K562 (cell line): Measurements from ENCODE around the gene SOX18. TPM values are rescaled to one million over a fixed set of nuclear protein-coding genes. Genes with fewer than 3 reads are reported as not detected.

Experiments used
- AFF1 ChIP-seq, 2 experiments: fragments of 450-650 bp; IDR thresholded peaks; 2 replicates each; pipeline ENCODE4 v1.6.1; 2018; ENCODE audit warnings: mild to moderate bottlenecking in 2 of 2, low read depth in 1 of 2; ENCODE audit not compliant: partially characterized antibody in 2 of 2
- ARID2 ChIP-seq: fragments of 450-650 bp; IDR thresholded peaks from 2 replicates; pipeline ENCODE4 v1.6.1; 2017; ENCODE audit warnings: antibody characterized with exemption, mild to moderate bottlenecking
- CTCF ChIP-seq, 3 experiments: IDR thresholded peaks in 2 of 3; conservative IDR thresholded peaks in 1 of 3; 2 replicates each; pipeline ENCODE4 v1.5.1; 2011 to 2012; ENCODE audit warnings: low read length in 3 of 3, mild to moderate bottlenecking in 3 of 3, control low read depth in 2 of 3, improper control_type of control experiment in 1 of 3, inconsistent platforms in 1 of 3, low read depth in 1 of 3, mixed read lengths in 1 of 3, moderate library complexity in 1 of 3; ENCODE audit not compliant: insufficient read depth in 2 of 3
- ELF2 ChIP-seq: fragments of 250-450 bp; sonication (Bioruptor Pico); IDR thresholded peaks from 2 replicates; pipeline ENCODE4 v1.5.0; 2021; ENCODE audit warnings: mild to moderate bottlenecking
- FOXK2 ChIP-seq, 2 experiments: fragments of 450-650 bp; IDR thresholded peaks in 1 of 2; conservative IDR thresholded peaks in 1 of 2; 2 replicates each; pipeline ENCODE4 v1.6.1; 2016; ENCODE audit warnings: low read depth in 2 of 2, mild to moderate bottlenecking in 1 of 2
- HDAC2 ChIP-seq: fragments of 450-650 bp; IDR thresholded peaks from 2 replicates; pipeline ENCODE4 v1.6.1; 2016; ENCODE audit warnings: mild to moderate bottlenecking
- ILF3 ChIP-seq: fragments of 450-650 bp; IDR thresholded peaks from 2 replicates; pipeline ENCODE4 v1.6.1; 2018; ENCODE audit warnings: antibody characterized with exemption, mild to moderate bottlenecking, moderate library complexity, borderline replicate concordance
- KLF13 ChIP-seq: fragments of 450-650 bp; IDR thresholded peaks from 2 replicates; pipeline ENCODE4 v1.6.1; 2016; ENCODE audit warnings: missing genetic modification characterization, low read depth, mild to moderate bottlenecking, missing compliant biosample characterization, moderate library complexity, borderline replicate concordance
- NFATC3 ChIP-seq: fragments of 450-650 bp; IDR thresholded peaks from 2 replicates; pipeline ENCODE4 v1.6.1; 2017; ENCODE audit warnings: mild to moderate bottlenecking
- POLR3A ChIP-seq: IDR thresholded peaks from 2 replicates; pipeline ENCODE4 v1.6.1; 2011; ENCODE audit warnings: borderline replicate concordance, mild to moderate bottlenecking, moderate library complexity; ENCODE audit not compliant: insufficient read length, insufficient read depth; ENCODE audit errors: extremely low read depth
- RCOR1 ChIP-seq, 2 experiments: IDR thresholded peaks; 2 replicates each; pipeline ENCODE4 v1.6.1; 2012; ENCODE audit warnings: low read depth in 2 of 2, low read length in 2 of 2, borderline replicate concordance in 1 of 2, improper control_type of control experiment in 1 of 2
- RFX1 ChIP-seq: fragments of 450-650 bp; IDR thresholded peaks from 2 replicates; pipeline ENCODE4 v1.6.1; 2016; ENCODE audit warnings: mild to moderate bottlenecking, moderate library complexity
- SMAD4 ChIP-seq: fragments of 250-450 bp; sonication (Bioruptor Pico); conservative IDR thresholded peaks from 2 replicates; pipeline ENCODE4 v1.8.0; 2021; ENCODE audit warnings: inconsistent platforms, mild to moderate bottlenecking, moderate library complexity
- TOE1 ChIP-seq, 2 experiments: fragments of 450-650 bp in 1 of 2; sonication (generic) in 1 of 2; formaldehyde crosslinking in 1 of 2; IDR thresholded peaks; 2 replicates each; pipeline versions ENCODE4 v1.7.1 to v1.8.0; 2016 to 2022; ENCODE audit warnings: borderline replicate concordance in 2 of 2, mild to moderate bottlenecking in 2 of 2, antibody characterized with exemption in 1 of 2, inconsistent platforms in 1 of 2, low read depth in 1 of 2, missing genetic modification reagents in 1 of 2, moderate library complexity in 1 of 2
- XRCC5 ChIP-seq: fragments of 200-400 bp; formaldehyde crosslinking; IDR thresholded peaks from 2 replicates; pipeline ENCODE4 v1.6.1; 2017; ENCODE audit warnings: low read depth, mild to moderate bottlenecking, low read length
- polyA plus RNA-seq, 8 experiments: library from polyadenylated mRNA; depleted of rRNA in 4 of 8; stranded (reverse) in 5 of 8; unstranded in 3 of 8; fragments of >200 nt; fragmentation: Nextera tagmentation in 2 of 8; fragmentation: Illumina TruSeq in 1 of 8; extraction: Ambion mirVana in 2 of 8; extraction: Trizol in 1 of 8; gene quantifications; 2 replicates each; pipeline versions ENCODE4 v1.2.1 to v1.2.3, GENCODE V29; 2011 to 2014; ENCODE audit warnings: inconsistent platforms in 1 of 8, missing spikeins in 1 of 8
- total RNA-seq, 7 experiments: library from RNA; depleted of rRNA in 6 of 7; stranded (reverse); fragments of >200 nt in 6 of 7; fragmentation: Illumina TruSeq in 2 of 7; extraction: Trizol in 2 of 7; gene quantifications; 2 replicates each; pipeline versions ENCODE4 v1.2.1 to v1.2.3, GENCODE V29; 2011 to 2021; ENCODE audit warnings: low replicate concordance in 1 of 7
- TF ChIP-seq, protein P1 (sequence below): IDR thresholded peaks from 2 replicates; pipeline ENCODE4 v1.6.1; 2012; ENCODE audit warnings: low read depth, low read length, improper control_type of control experiment, borderline replicate concordance
- TF ChIP-seq, protein P2 (sequence below): fragments of 250-450 bp; sonication (Bioruptor Pico); IDR thresholded peaks from 2 replicates; pipeline ENCODE4 v1.5.0; 2021; ENCODE audit warnings: mild to moderate bottlenecking, borderline replicate concordance

Gene SOX18
- total and polyA plus RNA-seq, 9 of the 15 experiments (the other 6 are each of a cell fraction or from before 2014, with no cell fraction given) = 0.15 to 19.8 (median 0.33) TPM

DNA sequence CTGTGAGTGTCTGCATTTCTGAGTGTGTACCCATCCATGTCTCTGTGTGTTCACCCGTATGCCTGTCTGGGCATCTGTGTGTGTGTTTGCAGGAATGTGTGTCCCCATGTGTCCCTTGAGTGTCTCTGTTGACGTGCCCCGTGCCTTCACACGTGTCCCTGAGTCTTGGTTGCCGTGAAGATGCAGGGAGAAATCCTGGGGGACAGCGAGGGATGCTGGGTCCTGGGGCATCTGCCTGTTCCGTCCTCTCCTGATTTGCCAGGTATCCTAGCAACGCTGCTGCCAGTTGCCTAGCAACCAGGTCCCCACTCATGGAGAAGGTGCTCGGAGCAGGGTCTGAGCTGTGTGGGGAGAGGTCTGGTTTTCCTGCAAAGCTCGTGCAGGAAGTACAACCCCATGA lies 40.7 kb upstream of the SOX18 start (continued):
- TF ChIP-seq, protein P1, sequence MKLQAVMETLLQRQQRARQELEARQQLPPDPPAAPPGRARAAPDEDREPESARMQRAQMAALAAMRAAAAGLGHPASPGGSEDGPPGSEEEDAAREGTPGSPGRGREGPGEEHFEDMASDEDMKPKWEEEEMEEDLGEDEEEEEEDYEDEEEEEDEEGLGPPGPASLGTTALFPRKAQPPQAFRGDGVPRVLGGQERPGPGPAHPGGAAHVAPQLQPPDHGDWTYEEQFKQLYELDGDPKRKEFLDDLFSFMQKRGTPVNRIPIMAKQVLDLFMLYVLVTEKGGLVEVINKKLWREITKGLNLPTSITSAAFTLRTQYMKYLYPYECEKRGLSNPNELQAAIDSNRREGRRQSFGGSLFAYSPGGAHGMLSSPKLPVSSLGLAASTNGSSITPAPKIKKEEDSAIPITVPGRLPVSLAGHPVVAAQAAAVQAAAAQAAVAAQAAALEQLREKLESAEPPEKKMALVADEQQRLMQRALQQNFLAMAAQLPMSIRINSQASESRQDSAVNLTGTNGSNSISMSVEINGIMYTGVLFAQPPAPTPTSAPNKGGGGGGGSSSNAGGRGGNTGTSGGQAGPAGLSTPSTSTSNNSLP = no peak
- no peak for TF ChIP-seq POLR3A
- TF ChIP-seq HDAC2 = 0 out of 2 replicates have a peak, but pooled peaks have one; percentile 44
- no peak for TF ChIP-seq SMAD4 (CRISPR knock-in tag)
- no peak for TF ChIP-seq NFATC3
- TF ChIP-seq CTCF (IDR thresholded peaks at IDR 0.05 in 2 of 3, conservative IDR thresholded peaks at IDR 0.05 in 1 of 3; ENCODE audit: insufficient read depth in 2 of 3, low read depth in 1 of 3, low read length in 3 of 3) = no peak
- peak; percentile 98 for TF ChIP-seq RFX1
- no peak for TF ChIP-seq ILF3
- no peak for TF ChIP-seq ARID2
- no peak for TF ChIP-seq ELF2 (CRISPR knock-in tag)
- TF ChIP-seq KLF13 (tag) = no peak
- no peak for TF ChIP-seq AFF1 (IDR thresholded peaks at IDR 0.05; ENCODE audit: low read depth in 1 of 2, partially characterized antibody in 2 of 2)
- no peak for TF ChIP-seq XRCC5
- peak in 1 of 2 experiments; percentile 87; a peak in 2 of 4 replicates for TF ChIP-seq RCOR1 (IDR thresholded peaks at IDR 0.05; ENCODE audit: borderline replicate concordance in 1 of 2, low read depth in 2 of 2, low read length in 2 of 2)
- no peak for TF ChIP-seq TOE1 (IDR thresholded peaks at IDR 0.05; ENCODE audit: borderline replicate concordance)
- no peak for TF ChIP-seq TOE1 (CRISPR knock-in tag; IDR thresholded peaks at IDR 0.05; ENCODE audit: borderline replicate concordance, low read depth)
- TF ChIP-seq, protein P2, sequence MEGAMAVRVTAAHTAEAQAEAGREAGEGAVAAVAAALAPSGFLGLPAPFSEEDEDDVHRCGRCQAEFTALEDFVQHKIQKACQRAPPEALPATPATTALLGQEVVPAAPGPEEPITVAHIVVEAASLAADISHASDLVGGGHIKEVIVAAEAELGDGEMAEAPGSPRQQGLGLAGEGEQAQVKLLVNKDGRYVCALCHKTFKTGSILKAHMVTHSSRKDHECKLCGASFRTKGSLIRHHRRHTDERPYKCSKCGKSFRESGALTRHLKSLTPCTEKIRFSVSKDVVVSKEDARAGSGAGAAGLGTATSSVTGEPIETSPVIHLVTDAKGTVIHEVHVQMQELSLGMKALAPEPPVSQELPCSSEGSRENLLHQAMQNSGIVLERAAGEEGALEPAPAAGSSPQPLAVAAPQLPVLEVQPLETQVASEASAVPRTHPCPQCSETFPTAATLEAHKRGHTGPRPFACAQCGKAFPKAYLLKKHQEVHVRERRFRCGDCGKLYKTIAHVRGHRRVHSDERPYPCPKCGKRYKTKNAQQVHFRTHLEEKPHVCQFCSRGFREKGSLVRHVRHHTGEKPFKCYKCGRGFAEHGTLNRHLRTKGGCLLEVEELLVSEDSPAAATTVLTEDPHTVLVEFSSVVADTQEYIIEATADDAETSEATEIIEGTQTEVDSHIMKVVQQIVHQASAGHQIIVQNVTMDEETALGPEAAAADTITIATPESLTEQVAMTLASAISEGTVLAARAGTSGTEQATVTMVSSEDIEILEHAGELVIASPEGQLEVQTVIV (CRISPR knock-in tag) = no peak
- no peak for TF ChIP-seq FOXK2 (conservative IDR thresholded peaks at IDR 0.05 in 1 of 2, IDR thresholded peaks at IDR 0.05 in 1 of 2; ENCODE audit: low read depth in 2 of 2)
